GM23338 (cell line): ENCODE measurements around the gene STAB2. TPM values are rescaled to one million over a fixed set of nuclear protein-coding genes. Genes with fewer than 3 reads are reported as not detected.
A peak's percentile ranks its signal among the peaks of the same experiment; 100 is the strongest.

Experiments used
- ATAC-seq: fragments of 200-7000 bp; cut with Tn5 transposase; 3 replicates; pipeline ENCODE4 v1.9.1; 2020
- DNase-seq: peaks from one replicate; pipeline ENCODE4 v3.0.0-alpha.2; 2015; ENCODE audit warnings: low spot score
- H2AFZ ChIP-seq: fragments of 200-600 bp; sonication (generic); 2 replicates; pipeline ENCODE4 v1.8.0; 2016; ENCODE audit warnings: antibody characterized with exemption, mild to moderate bottlenecking, moderate library complexity
- H3F3A ChIP-seq: fragments of 200-600 bp; sonication (generic); replicated peaks from 2 replicates; pipeline ENCODE4 v1.8.0; 2017; ENCODE audit warnings: antibody characterized with exemption, mixed run types, low read depth
- H3K27ac ChIP-seq: fragments of 200-600 bp; sonication (generic); 2 replicates; pipeline ENCODE4 v1.6.1; 2016; ENCODE audit warnings: low read depth
- H3K27me3 ChIP-seq: fragments of 200-600 bp; sonication (generic); 2 replicates; pipeline ENCODE4 v1.8.0; 2016; ENCODE audit warnings: mild to moderate bottlenecking, mixed run types, moderate library complexity; ENCODE audit not compliant: insufficient read depth
- H3K36me3 ChIP-seq: fragments of 200-600 bp; sonication (generic); 2 replicates; pipeline ENCODE4 v1.8.0; 2016; ENCODE audit warnings: mild to moderate bottlenecking; ENCODE audit not compliant: insufficient read depth
- H3K4me1 ChIP-seq: fragments of 200-600 bp; sonication (generic); 2 replicates; pipeline ENCODE4 v1.8.0; 2016; ENCODE audit warnings: mild to moderate bottlenecking, moderate library complexity; ENCODE audit not compliant: insufficient read depth
- H3K4me2 ChIP-seq: fragments of 200-600 bp; sonication (generic); 2 replicates; pipeline ENCODE4 v1.7.1; 2017; ENCODE audit warnings: mixed run types
- H3K4me3 ChIP-seq: fragments of 200-600 bp; sonication (generic); 2 replicates; pipeline ENCODE4 v1.6.1; 2016; ENCODE audit warnings: mixed run types
- H3K79me2 ChIP-seq: fragments of 200-600 bp; sonication (generic); replicated peaks from 2 replicates; pipeline ENCODE4 v1.8.0; 2017; ENCODE audit warnings: mild to moderate bottlenecking; ENCODE audit not compliant: insufficient read depth
- H3K9me2 ChIP-seq: fragments of 200-600 bp; sonication (generic); 2 replicates; pipeline ENCODE4 v1.8.0; 2017; ENCODE audit not compliant: insufficient read depth
- H4K20me1 ChIP-seq: fragments of 200-600 bp; sonication (generic); replicated peaks from 2 replicates; pipeline ENCODE4 v1.8.0; 2017; ENCODE audit warnings: mild to moderate bottlenecking; ENCODE audit not compliant: insufficient read depth
- H3K27ac Mint-ChIP-seq: 2 replicates; pipeline ENCODE4 v1.8.0; 2020; ENCODE audit warnings: inconsistent platforms, mild to moderate bottlenecking, moderate library complexity, mixed read lengths
- H3K27me3 Mint-ChIP-seq: 3 replicates; pipeline ENCODE4 v1.8.0; 2022; ENCODE audit warnings: low read depth, mild to moderate bottlenecking, moderate library complexity, mixed read lengths, inconsistent platforms; ENCODE audit not compliant: insufficient read depth, poor library complexity
- H3K36me3 Mint-ChIP-seq: 3 replicates; pipeline ENCODE4 v1.8.0; 2021; ENCODE audit warnings: low read depth, mild to moderate bottlenecking, inconsistent platforms, moderate library complexity, mixed read lengths
- H3K4me1 Mint-ChIP-seq: 3 replicates; pipeline ENCODE4 v1.8.0; 2020; ENCODE audit warnings: mild to moderate bottlenecking, inconsistent platforms, mixed read lengths
- H3K4me3 Mint-ChIP-seq: 3 replicates; pipeline ENCODE4 v1.8.0; 2021; ENCODE audit warnings: moderate library complexity, mild to moderate bottlenecking, inconsistent platforms, mixed read lengths
- H3K9me3 Mint-ChIP-seq: 3 replicates; pipeline ENCODE4 v1.8.0; 2020; ENCODE audit warnings: moderate library complexity, mild to moderate bottlenecking, inconsistent platforms, mixed read lengths
- EZH2 ChIP-seq: fragments of 200-600 bp; sonication (generic); IDR thresholded peaks from one replicate; pipeline ENCODE4 v1.8.0; 2017; ENCODE audit warnings: antibody characterized with exemption, mild to moderate bottlenecking, low read depth; ENCODE audit not compliant: unreplicated experiment
- JUNB ChIP-seq: IDR thresholded peaks from one replicate; pipeline ENCODE4 v1.6.1; 2016; ENCODE audit warnings: antibody characterized with exemption; ENCODE audit not compliant: unreplicated experiment
- NANOG ChIP-seq: IDR thresholded peaks from 2 replicates; pipeline ENCODE4 v1.6.1; 2016; ENCODE audit warnings: antibody characterized with exemption, borderline replicate concordance
- POLR2AphosphoS5 ChIP-seq: IDR thresholded peaks from 2 replicates; pipeline ENCODE4 v1.6.1; 2016; ENCODE audit warnings: antibody characterized with exemption, low read depth
- ZNF114 ChIP-seq: fragments of 250-450 bp; sonication (Bioruptor Pico); IDR thresholded peaks from 2 replicates; pipeline ENCODE4 v1.5.0; 2020; ENCODE audit warnings: mild to moderate bottlenecking, moderate library complexity
- ZNF331 ChIP-seq: fragments of 250-450 bp; sonication (Bioruptor Pico); IDR thresholded peaks from 2 replicates; pipeline ENCODE4 v1.5.0; 2020; ENCODE audit warnings: low read depth, mild to moderate bottlenecking, moderate library complexity
- polyA plus RNA-seq: library from polyadenylated mRNA; unstranded; fragments of >200 nt; fragmentation: Nextera tagmentation; extraction: Ambion mirVana; gene quantifications from 2 replicates; pipeline ENCODE4 v1.2.1, GENCODE V29; 2016
- total RNA-seq: library from RNA; depleted of rRNA; stranded (reverse); fragments of >200 nt; shearing (Covaris generic); gene quantifications from 2 replicates; pipeline ENCODE4 v1.2.3, GENCODE V29; 2014
- TF ChIP-seq, protein P1 (sequence below): IDR thresholded peaks from 2 replicates; pipeline ENCODE4 v1.6.1; 2016; ENCODE audit warnings: antibody characterized with exemption
- TF ChIP-seq, protein P2 (sequence below), 2 experiments: fragments of 200-600 bp in 1 of 2; sonication (generic) in 1 of 2; conservative IDR thresholded peaks; 2 replicates each; pipeline versions ENCODE4 v1.5.1 to v1.6.1; 2016 to 2017; ENCODE audit warnings: antibody characterized with exemption in 2 of 2, low read depth in 2 of 2, mild to moderate bottlenecking in 2 of 2, moderate library complexity in 1 of 2
- TF ChIP-seq, protein P3 (sequence below): IDR thresholded peaks from one replicate; pipeline ENCODE4 v1.6.1; 2018; ENCODE audit warnings: antibody characterized with exemption; ENCODE audit not compliant: unreplicated experiment

The STAB2 gene
- total and polyA plus RNA-seq, 2 experiments from 2014 or later, result 0.14 TPM; not detected in 1

DNA sequence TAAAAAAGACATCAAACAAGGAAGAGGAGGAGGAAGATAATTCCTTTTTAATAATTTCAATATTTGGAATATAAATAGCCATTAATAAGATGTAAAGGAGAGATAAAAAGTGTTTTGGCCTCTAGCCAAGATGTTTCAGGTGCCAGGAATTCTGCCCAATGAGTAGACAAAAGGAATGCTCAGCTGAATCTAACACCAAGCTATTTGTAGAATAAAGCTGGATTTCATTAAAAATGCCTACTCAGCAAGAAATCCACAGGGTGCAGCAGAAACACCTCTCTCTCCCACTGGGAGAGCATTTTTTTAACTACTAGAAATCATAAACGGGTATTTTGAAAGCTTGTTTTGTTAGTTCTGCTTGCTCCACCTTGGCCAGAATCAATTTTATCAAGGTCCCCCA is 4.1 kb upstream of the STAB2 start (continued):
- TF ChIP-seq NANOG (no peak), EZH2 (no peak)
- TF ChIP-seq, protein P1, sequence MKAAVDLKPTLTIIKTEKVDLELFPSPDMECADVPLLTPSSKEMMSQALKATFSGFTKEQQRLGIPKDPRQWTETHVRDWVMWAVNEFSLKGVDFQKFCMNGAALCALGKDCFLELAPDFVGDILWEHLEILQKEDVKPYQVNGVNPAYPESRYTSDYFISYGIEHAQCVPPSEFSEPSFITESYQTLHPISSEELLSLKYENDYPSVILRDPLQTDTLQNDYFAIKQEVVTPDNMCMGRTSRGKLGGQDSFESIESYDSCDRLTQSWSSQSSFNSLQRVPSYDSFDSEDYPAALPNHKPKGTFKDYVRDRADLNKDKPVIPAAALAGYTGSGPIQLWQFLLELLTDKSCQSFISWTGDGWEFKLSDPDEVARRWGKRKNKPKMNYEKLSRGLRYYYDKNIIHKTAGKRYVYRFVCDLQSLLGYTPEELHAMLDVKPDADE, result no peak

DNA sequence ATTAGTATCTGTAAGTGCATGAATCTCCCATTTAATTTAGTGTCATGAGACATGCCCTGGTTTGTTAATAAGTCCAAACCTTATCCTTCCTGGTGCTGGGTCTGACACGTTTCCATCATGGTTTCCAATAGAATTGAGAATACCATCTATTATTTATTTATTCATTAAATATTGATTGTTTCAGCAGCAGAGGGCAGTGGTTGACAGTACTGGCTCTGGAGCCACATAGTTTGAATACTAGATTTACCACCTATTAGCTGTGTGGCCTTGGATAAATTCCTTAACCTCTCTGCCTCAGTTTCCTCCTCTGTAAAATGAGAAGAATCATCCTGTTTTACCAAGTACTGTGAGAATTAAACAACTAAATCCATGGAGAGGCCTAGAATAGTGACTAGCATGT is 941 bp upstream of the STAB2 start:
- Histone ChIP-seq H3K4me1 (no peaks in the 10 kb centered on the region), H3K27ac (no peak overlapping the region), H3K4me2 (no peak overlapping the region), H4K20me1 (no peaks in the 10 kb centered on the region), H2AFZ (no peak overlapping the region), H3K27me3 (no peaks in the 10 kb centered on the region), H3K79me2 (no peaks in the 10 kb centered on the region), H3K9me2 (no peaks in the 10 kb centered on the region), H3F3A (no peaks in the 10 kb centered on the region), H3K4me3 (no peak overlapping the region), H3K36me3 (no peaks in the 10 kb centered on the region)
- DNase-seq (no peak), ATAC-seq (no peak)
- peaks cover 2% of the 10 kb centered on the region; the same call in 2 of the 3 replicates for H3K4me1 Mint-ChIP-seq
- no peak overlapping the region for H3K4me3 Mint-ChIP-seq
- TF ChIP-seq, protein P2, sequence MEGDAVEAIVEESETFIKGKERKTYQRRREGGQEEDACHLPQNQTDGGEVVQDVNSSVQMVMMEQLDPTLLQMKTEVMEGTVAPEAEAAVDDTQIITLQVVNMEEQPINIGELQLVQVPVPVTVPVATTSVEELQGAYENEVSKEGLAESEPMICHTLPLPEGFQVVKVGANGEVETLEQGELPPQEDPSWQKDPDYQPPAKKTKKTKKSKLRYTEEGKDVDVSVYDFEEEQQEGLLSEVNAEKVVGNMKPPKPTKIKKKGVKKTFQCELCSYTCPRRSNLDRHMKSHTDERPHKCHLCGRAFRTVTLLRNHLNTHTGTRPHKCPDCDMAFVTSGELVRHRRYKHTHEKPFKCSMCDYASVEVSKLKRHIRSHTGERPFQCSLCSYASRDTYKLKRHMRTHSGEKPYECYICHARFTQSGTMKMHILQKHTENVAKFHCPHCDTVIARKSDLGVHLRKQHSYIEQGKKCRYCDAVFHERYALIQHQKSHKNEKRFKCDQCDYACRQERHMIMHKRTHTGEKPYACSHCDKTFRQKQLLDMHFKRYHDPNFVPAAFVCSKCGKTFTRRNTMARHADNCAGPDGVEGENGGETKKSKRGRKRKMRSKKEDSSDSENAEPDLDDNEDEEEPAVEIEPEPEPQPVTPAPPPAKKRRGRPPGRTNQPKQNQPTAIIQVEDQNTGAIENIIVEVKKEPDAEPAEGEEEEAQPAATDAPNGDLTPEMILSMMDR (conservative IDR thresholded peaks at IDR 0.05; ENCODE audit: low read depth in 2 of 2), result 0 out of 4 replicates have a peak, but pooled peaks of 1 of the 2 experiments have one; percentile 16
- TF ChIP-seq, protein P3, sequence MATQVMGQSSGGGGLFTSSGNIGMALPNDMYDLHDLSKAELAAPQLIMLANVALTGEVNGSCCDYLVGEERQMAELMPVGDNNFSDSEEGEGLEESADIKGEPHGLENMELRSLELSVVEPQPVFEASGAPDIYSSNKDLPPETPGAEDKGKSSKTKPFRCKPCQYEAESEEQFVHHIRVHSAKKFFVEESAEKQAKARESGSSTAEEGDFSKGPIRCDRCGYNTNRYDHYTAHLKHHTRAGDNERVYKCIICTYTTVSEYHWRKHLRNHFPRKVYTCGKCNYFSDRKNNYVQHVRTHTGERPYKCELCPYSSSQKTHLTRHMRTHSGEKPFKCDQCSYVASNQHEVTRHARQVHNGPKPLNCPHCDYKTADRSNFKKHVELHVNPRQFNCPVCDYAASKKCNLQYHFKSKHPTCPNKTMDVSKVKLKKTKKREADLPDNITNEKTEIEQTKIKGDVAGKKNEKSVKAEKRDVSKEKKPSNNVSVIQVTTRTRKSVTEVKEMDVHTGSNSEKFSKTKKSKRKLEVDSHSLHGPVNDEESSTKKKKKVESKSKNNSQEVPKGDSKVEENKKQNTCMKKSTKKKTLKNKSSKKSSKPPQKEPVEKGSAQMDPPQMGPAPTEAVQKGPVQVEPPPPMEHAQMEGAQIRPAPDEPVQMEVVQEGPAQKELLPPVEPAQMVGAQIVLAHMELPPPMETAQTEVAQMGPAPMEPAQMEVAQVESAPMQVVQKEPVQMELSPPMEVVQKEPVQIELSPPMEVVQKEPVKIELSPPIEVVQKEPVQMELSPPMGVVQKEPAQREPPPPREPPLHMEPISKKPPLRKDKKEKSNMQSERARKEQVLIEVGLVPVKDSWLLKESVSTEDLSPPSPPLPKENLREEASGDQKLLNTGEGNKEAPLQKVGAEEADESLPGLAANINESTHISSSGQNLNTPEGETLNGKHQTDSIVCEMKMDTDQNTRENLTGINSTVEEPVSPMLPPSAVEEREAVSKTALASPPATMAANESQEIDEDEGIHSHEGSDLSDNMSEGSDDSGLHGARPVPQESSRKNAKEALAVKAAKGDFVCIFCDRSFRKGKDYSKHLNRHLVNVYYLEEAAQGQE, result no peak
- no peaks in the 10 kb centered on the region for H3K36me3 Mint-ChIP-seq
- H3K27ac Mint-ChIP-seq, result no peak overlapping the region
- H3K27me3 Mint-ChIP-seq, result peaks cover 2% of the 10 kb centered on the region
- H3K9me3 Mint-ChIP-seq, result no peaks in the 10 kb centered on the region

DNA sequence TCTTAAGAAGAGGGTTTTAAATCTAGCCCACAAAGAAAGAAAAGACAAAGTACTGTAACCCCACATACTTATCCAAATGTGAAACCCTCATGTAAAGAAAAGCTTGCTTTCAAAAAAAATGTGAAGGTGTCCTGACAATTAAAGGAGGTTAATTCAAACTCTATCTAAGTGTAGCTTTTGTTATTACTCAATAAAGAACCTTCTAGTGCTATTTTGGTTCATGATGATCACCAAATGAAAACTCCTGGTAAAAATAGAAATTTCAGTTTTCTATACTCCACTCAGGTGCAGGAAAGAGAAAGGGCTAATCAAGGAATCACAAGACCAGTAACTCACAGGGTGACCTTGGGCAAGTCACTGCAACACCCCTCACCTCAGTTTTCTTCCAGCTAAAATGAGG is 1.6 kb downstream of the STAB2 start:
- Histone ChIP-seq H3K4me2 (no peak overlapping the region), H3F3A (no peaks in the 10 kb centered on the region), H3K4me3 (no peak overlapping the region), H3K4me1 (no peaks in the 10 kb centered on the region), H3K27me3 (no peaks in the 10 kb centered on the region), H3K27ac (no peak overlapping the region), H4K20me1 (no peaks in the 10 kb centered on the region), H3K9me2 (peaks cover 4% of the 10 kb centered on the region; the same call in 1 of the 2 replicates), H2AFZ (no peak overlapping the region), H3K79me2 (no peaks in the 10 kb centered on the region), H3K36me3 (no peaks in the 10 kb centered on the region)
- no peak overlapping the region for H3K27ac Mint-ChIP-seq
- H3K4me3 Mint-ChIP-seq, result no peak overlapping the region
- H3K27me3 Mint-ChIP-seq, result peaks cover 2% of the 10 kb centered on the region
- ATAC-seq (no peak), DNase-seq (no peak)
- no peaks in the 10 kb centered on the region; the same call in 2 of the 3 replicates for H3K4me1 Mint-ChIP-seq
- H3K36me3 Mint-ChIP-seq, result no peaks in the 10 kb centered on the region
- no peaks in the 10 kb centered on the region for H3K9me3 Mint-ChIP-seq
- TF ChIP-seq, protein P2 (conservative IDR thresholded peaks at IDR 0.05; ENCODE audit: low read depth in 2 of 2), result no peak
- TF ChIP-seq ZNF114 (CRISPR knock-in tag) (no peak), JUNB (no peak), ZNF331 (no peak), POLR2AphosphoS5 (no peak)
- TF ChIP-seq, protein P1, result no peak
